ENCODE results near the gene LDHAL6A. TPM values are rescaled to one million over a fixed set of nuclear protein-coding genes. Genes with fewer than 3 reads are reported as not detected.

LDHAL6A gene
- total and polyA plus RNA-seq, 4 donors = not detected

GRCh38 chr11:18449251-18449650 is 6.4 kb upstream of the LDHAL6A start:
- H3K27me3 ChIP-seq (ENCODE audit: control insufficient read depth in 1 of 2, insufficient read depth in 2 of 2, low read length in 1 of 2) = no peaks in the 10 kb centered on the region
- H3K36me3 ChIP-seq (ENCODE audit: control insufficient read depth in 1 of 2, insufficient read depth in 2 of 2, low read length in 1 of 2) = no peaks in the 10 kb centered on the region
- ATAC-seq (ENCODE audit: low FRiP score) (no peak), DNase-seq (no peak)
- H3K4me3 ChIP-seq (ENCODE audit: low read length in 2 of 2) = no peak overlapping the region
- intact Hi-C loops (cut with DNase I) = no loop called here
- no peaks in the 10 kb centered on the region for H3K9me3 ChIP-seq (ENCODE audit: control insufficient read depth, low read length)
- WGBS, 2 donors = 85 to 91% methylated on average over 3 of the region's 3 CpGs
- H3K27ac ChIP-seq (ENCODE audit: low read depth in 1 of 2, low read length in 2 of 2) = no peak overlapping the region
- H3K4me1 ChIP-seq (ENCODE audit: control insufficient read depth in 1 of 2, insufficient read depth in 2 of 2, low read length in 2 of 2) = no peaks in the 10 kb centered on the region

GRCh38 chr11:18452927-18453326 is 2.7 kb upstream of the LDHAL6A start:
- Histone ChIP-seq H3K9me3 (ENCODE audit: control insufficient read depth, low read length) (no peaks in the 10 kb centered on the region), H3K27me3 (ENCODE audit: control insufficient read depth in 1 of 2, insufficient read depth in 2 of 2, low read length in 1 of 2) (no peaks in the 10 kb centered on the region), H3K4me1 (ENCODE audit: control insufficient read depth in 1 of 2, insufficient read depth in 2 of 2, low read length in 2 of 2) (no peaks in the 10 kb centered on the region), H3K36me3 (ENCODE audit: control insufficient read depth in 1 of 2, insufficient read depth in 2 of 2, low read length in 1 of 2) (no peaks in the 10 kb centered on the region), H3K27ac (ENCODE audit: low read depth in 1 of 2, low read length in 2 of 2) (no peak overlapping the region), H3K4me3 (ENCODE audit: low read length in 2 of 2) (no peak overlapping the region)
- DNase-seq = no peak
- intact Hi-C loops (cut with DNase I) = no loop called here
- WGBS, 2 donors = 77 to 79% methylated on average over 2 of the region's 2 CpGs
- ATAC-seq (ENCODE audit: low FRiP score) = no peak

DNA sequence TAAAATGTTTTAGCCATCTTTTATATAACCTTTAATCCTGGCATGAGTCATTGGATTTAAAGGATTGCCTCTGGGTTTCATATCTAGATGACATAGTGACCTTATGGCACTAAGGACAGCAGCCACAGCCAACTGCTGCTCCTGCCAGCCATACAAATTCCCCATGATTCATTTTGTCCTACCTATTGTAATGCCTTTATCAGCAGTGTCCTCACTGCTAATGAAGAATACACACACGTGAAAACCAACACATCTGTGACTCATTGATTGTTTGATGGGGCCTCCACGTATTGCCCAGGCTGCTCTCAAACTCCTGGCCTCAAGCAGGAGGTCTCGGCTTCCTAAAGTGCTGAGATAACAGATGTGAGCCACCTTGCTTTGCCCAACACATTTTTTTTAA is 1.8 kb downstream of the LDHAL6A start:
- Histone ChIP-seq H3K36me3 (ENCODE audit: control insufficient read depth in 1 of 2, insufficient read depth in 2 of 2, low read length in 1 of 2) (no peaks in the 10 kb centered on the region), H3K4me1 (ENCODE audit: control insufficient read depth in 1 of 2, insufficient read depth in 2 of 2, low read length in 2 of 2) (no peaks in the 10 kb centered on the region), H3K4me3 (ENCODE audit: low read length in 2 of 2) (no peak overlapping the region), H3K27me3 (ENCODE audit: control insufficient read depth in 1 of 2, insufficient read depth in 2 of 2, low read length in 1 of 2) (no peaks in the 10 kb centered on the region), H3K27ac (ENCODE audit: low read depth in 1 of 2, low read length in 2 of 2) (no peak overlapping the region), H3K9me3 (ENCODE audit: control insufficient read depth, low read length) (no peaks in the 10 kb centered on the region)
- DNase-seq (no peak), ATAC-seq (ENCODE audit: low FRiP score) (no peak)
- intact Hi-C loops (cut with DNase I) = no loop called here
- WGBS, 2 donors = 62 to 65% methylated on average over 3 of the region's 3 CpGs

DNA sequence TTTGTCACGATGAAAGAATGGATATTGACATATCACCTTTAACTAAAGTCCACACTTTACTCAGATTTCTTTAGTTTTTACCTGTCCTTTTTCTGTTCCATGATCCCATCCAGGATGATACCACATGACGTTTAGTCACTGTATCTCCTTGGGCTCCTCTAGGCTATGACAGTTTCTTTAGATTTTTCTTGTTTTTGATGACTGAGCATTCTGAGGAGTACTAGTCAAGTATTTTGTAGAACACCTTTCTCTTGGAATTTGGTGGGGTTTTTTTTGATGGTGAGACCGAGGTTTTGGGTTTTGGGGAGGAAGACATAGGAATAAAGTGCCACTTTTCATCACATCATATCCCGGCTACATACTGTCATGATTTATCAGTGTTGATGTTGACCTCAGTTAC is 4.0 kb downstream of the LDHAL6A start:
- no peak overlapping the region for H3K4me3 ChIP-seq (ENCODE audit: low read length in 2 of 2)
- H3K27ac ChIP-seq (ENCODE audit: low read depth in 1 of 2, low read length in 2 of 2) = no peak overlapping the region
- H3K27me3 ChIP-seq (ENCODE audit: control insufficient read depth in 1 of 2, insufficient read depth in 2 of 2, low read length in 1 of 2) = no peaks in the 10 kb centered on the region
- intact Hi-C loops (cut with DNase I) = no loop called here
- DNase-seq (no peak), ATAC-seq (ENCODE audit: low FRiP score) (no peak)
- WGBS, 2 donors = 86 to 88% methylated on average over 4 of the region's 4 CpGs
- no peaks in the 10 kb centered on the region for H3K9me3 ChIP-seq (ENCODE audit: control insufficient read depth, low read length)
- H3K36me3 ChIP-seq (ENCODE audit: control insufficient read depth in 1 of 2, insufficient read depth in 2 of 2, low read length in 1 of 2) = no peaks in the 10 kb centered on the region
- H3K4me1 ChIP-seq (ENCODE audit: control insufficient read depth in 1 of 2, insufficient read depth in 2 of 2, low read length in 2 of 2) = no peaks in the 10 kb centered on the region

DNA sequence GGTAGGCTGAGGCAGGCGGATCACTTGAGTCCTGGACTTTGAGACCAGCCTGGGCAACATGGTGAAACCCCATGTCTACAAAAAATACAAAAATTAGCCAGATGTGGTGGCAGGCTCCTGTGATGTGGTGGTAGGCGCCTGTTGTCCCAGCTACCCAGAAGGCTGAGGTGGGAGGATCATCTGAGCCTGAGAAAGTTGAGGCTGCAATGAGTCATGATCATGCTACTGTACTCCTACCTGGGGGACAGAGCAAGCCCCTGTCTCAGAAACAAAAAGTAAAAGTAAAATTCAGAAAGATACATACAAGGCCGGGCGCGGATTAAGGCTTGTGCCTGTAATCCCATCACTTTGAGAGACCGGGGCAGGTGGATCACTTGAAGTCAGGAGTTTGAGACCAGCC is 6.3 kb downstream of the LDHAL6A start:
- 97 to 98% methylated on average over 6 of the region's 6 CpGs for WGBS, 2 donors
- Histone ChIP-seq H3K9me3 (ENCODE audit: control insufficient read depth, low read length) (no peaks in the 10 kb centered on the region), H3K27me3 (ENCODE audit: control insufficient read depth in 1 of 2, insufficient read depth in 2 of 2, low read length in 1 of 2) (no peaks in the 10 kb centered on the region), H3K27ac (ENCODE audit: low read depth in 1 of 2, low read length in 2 of 2) (no peak overlapping the region), H3K4me3 (ENCODE audit: low read length in 2 of 2) (no peak overlapping the region), H3K36me3 (ENCODE audit: control insufficient read depth in 1 of 2, insufficient read depth in 2 of 2, low read length in 1 of 2) (no peaks in the 10 kb centered on the region), H3K4me1 (ENCODE audit: control insufficient read depth in 1 of 2, insufficient read depth in 2 of 2, low read length in 2 of 2) (no peaks in the 10 kb centered on the region)
- DNase-seq = no peak
- no peak for ATAC-seq (ENCODE audit: low FRiP score)
- intact Hi-C loops (cut with DNase I) = no loop called here

DNA sequence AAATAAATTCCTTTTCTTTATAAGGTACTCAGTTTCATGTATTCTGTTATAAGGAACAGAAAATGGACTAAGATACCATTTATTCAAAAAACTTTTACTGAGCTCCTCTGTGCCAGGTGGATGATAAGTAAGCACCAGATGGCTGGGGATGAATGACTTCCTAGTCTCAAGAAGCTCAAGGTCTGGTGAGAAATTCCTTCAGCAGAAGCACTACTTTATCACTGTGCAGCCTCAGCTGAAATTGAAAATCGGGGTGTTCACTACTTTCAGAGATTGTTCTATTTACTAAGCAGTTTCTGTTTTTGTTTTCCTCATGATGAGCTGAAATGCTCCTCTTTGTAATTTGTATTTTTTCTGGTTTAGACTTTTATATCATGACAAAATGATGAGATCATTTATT is 7.8 kb downstream of the LDHAL6A start:
- H3K4me1 ChIP-seq (ENCODE audit: control insufficient read depth in 1 of 2, insufficient read depth in 2 of 2, low read length in 2 of 2) = no peaks in the 10 kb centered on the region
- no peak overlapping the region for H3K27ac ChIP-seq (ENCODE audit: low read depth in 1 of 2, low read length in 2 of 2)
- no peaks in the 10 kb centered on the region for H3K9me3 ChIP-seq (ENCODE audit: control insufficient read depth, low read length)
- no peaks in the 10 kb centered on the region for H3K36me3 ChIP-seq (ENCODE audit: control insufficient read depth in 1 of 2, insufficient read depth in 2 of 2, low read length in 1 of 2)
- intact Hi-C loops (cut with DNase I) = no loop called here
- DNase-seq = no peak
- ATAC-seq (ENCODE audit: low FRiP score) = no peak
- 79 to 81% methylated on average over 1 of the region's 1 CpG for WGBS, 2 donors
- H3K4me3 ChIP-seq (ENCODE audit: low read length in 2 of 2) = no peak overlapping the region
- no peaks in the 10 kb centered on the region for H3K27me3 ChIP-seq (ENCODE audit: control insufficient read depth in 1 of 2, insufficient read depth in 2 of 2, low read length in 1 of 2)

DNA sequence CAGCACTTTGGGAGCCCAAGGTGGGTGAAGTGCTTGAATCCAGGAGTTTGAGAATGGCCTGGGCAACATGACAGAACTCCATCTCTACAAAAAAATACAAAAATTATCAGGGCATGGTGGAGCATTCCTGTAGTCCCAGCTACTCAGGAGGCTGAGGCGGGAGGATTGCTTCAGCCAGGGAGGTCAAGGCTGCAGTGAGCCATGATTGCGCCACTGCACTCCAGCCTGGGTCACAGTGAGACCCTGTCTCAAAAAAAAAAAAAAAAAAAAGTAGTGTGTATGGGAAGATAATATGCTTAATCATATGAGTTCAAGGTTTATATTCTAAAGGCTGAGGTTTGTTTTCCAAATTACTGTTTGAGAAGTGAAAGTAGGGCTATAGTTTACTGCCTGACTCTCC is 10.7 kb downstream of the LDHAL6A start:
- WGBS, 2 donors = 94 to 95% methylated on average over 2 of the region's 2 CpGs
- Histone ChIP-seq H3K4me3 (ENCODE audit: low read length in 2 of 2) (no peak overlapping the region), H3K27ac (ENCODE audit: low read depth in 1 of 2, low read length in 2 of 2) (no peak overlapping the region), H3K9me3 (ENCODE audit: control insufficient read depth, low read length) (no peaks in the 10 kb centered on the region), H3K4me1 (ENCODE audit: control insufficient read depth in 1 of 2, insufficient read depth in 2 of 2, low read length in 2 of 2) (peaks cover 0 to 2% of the 10 kb centered on the region in 2 donors), H3K27me3 (ENCODE audit: control insufficient read depth in 1 of 2, insufficient read depth in 2 of 2, low read length in 1 of 2) (no peaks in the 10 kb centered on the region), H3K36me3 (ENCODE audit: control insufficient read depth in 1 of 2, insufficient read depth in 2 of 2, low read length in 1 of 2) (no peaks in the 10 kb centered on the region)
- ATAC-seq (ENCODE audit: low FRiP score) = no peak
- intact Hi-C loops (cut with DNase I) = no loop called here
- DNase-seq = no peak

- no peaks in the 10 kb centered on the region for H3K9me3 ChIP-seq (ENCODE audit: control insufficient read depth, low read length)
- intact Hi-C loops (cut with DNase I) = no loop called here
- no peaks in the 10 kb centered on the region for H3K27me3 ChIP-seq (ENCODE audit: control insufficient read depth in 1 of 2, insufficient read depth in 2 of 2, low read length in 1 of 2)
- ATAC-seq (ENCODE audit: low FRiP score) = no peak
- H3K36me3 ChIP-seq (ENCODE audit: control insufficient read depth in 1 of 2, insufficient read depth in 2 of 2, low read length in 1 of 2) = no peaks in the 10 kb centered on the region
- DNase-seq = no peak
- H3K4me3 ChIP-seq (ENCODE audit: low read length in 2 of 2) = no peak overlapping the region
- WGBS, 2 donors = 95 to 97% methylated on average over 2 of the region's 2 CpGs
- no peak overlapping the region for H3K27ac ChIP-seq (ENCODE audit: low read depth in 1 of 2, low read length in 2 of 2)
- peaks cover 0 to 2% of the 10 kb centered on the region in 2 donors for H3K4me1 ChIP-seq (ENCODE audit: control insufficient read depth in 1 of 2, insufficient read depth in 2 of 2, low read length in 2 of 2)
Observed at GRCh38 chr11:18468059-18468458, 12.4 kb downstream of the LDHAL6A start.

GRCh38 chr11:18468961-18469360 is 13.3 kb downstream of the LDHAL6A start:
- H3K27ac ChIP-seq (ENCODE audit: low read depth in 1 of 2, low read length in 2 of 2) = no peak overlapping the region
- H3K9me3 ChIP-seq (ENCODE audit: control insufficient read depth, low read length) = no peaks in the 10 kb centered on the region
- intact Hi-C loops (cut with DNase I) = no loop called here
- no peak overlapping the region for H3K4me3 ChIP-seq (ENCODE audit: low read length in 2 of 2)
- H3K36me3 ChIP-seq (ENCODE audit: control insufficient read depth in 1 of 2, insufficient read depth in 2 of 2, low read length in 1 of 2) = no peaks in the 10 kb centered on the region
- no peak for DNase-seq
- H3K27me3 ChIP-seq (ENCODE audit: control insufficient read depth in 1 of 2, insufficient read depth in 2 of 2, low read length in 1 of 2) = no peaks in the 10 kb centered on the region
- no peak for ATAC-seq (ENCODE audit: low FRiP score)
- H3K4me1 ChIP-seq (ENCODE audit: control insufficient read depth in 1 of 2, insufficient read depth in 2 of 2, low read length in 2 of 2) = peaks cover 0 to 2% of the 10 kb centered on the region in 2 donors
- 88 to 90% methylated on average over 7 of the region's 7 CpGs for WGBS, 2 donors
